DND-41 (cell line): ENCODE results near the gene CACNA1H.

Experiments used
- ATAC-seq: fragments of 200-7000 bp; cut with Tn5 transposase; 3 replicates; pipeline ENCODE4 v1.9.1; 2021; ENCODE audit warnings: low read depth; ENCODE audit not compliant: insufficient read depth
- DNase-seq: peaks from one replicate; pipeline ENCODE4 v3.0.0-alpha.2; 2020
- H2AFZ ChIP-seq: 2 replicates; pipeline ENCODE4 v1.6.0; 2012; ENCODE audit warnings: low read depth, low read length
- H3K27ac ChIP-seq: 2 replicates; pipeline ENCODE4 v1.5.1; 2012; ENCODE audit warnings: low read length, inconsistent platforms
- H3K27me3 ChIP-seq: fragments of 200-600 bp; sonication (generic); 2 replicates; pipeline ENCODE4 v1.6.0; 2012; ENCODE audit warnings: low read length, mild to moderate bottlenecking, inconsistent platforms; ENCODE audit not compliant: insufficient read depth, poor library complexity
- H3K36me3 ChIP-seq: 2 replicates; pipeline ENCODE4 v1.5.1; 2012; ENCODE audit warnings: low read length, inconsistent platforms; ENCODE audit not compliant: insufficient read depth
- H3K4me1 ChIP-seq: 2 replicates; pipeline ENCODE4 v1.5.1; 2012; ENCODE audit warnings: mild to moderate bottlenecking, low read length; ENCODE audit not compliant: insufficient read depth
- H3K4me2 ChIP-seq: 2 replicates; pipeline ENCODE4 v1.6.0; 2012; ENCODE audit warnings: mild to moderate bottlenecking, moderate library complexity, low read length, inconsistent platforms; ENCODE audit not compliant: insufficient read depth
- H3K4me3 ChIP-seq, 2 experiments: fragments of 200-600 bp in 1 of 2; shearing (Covaris generic) in 1 of 2; 2 replicates each; pipeline ENCODE4 v1.5.1; 2012 to 2016; ENCODE audit warnings: inconsistent platforms in 2 of 2, low read length in 2 of 2, mild to moderate bottlenecking in 2 of 2, low read depth in 1 of 2, moderate library complexity in 1 of 2
- H3K79me2 ChIP-seq: 2 replicates; pipeline ENCODE4 v1.6.0; 2012; ENCODE audit warnings: low read length, inconsistent platforms; ENCODE audit not compliant: insufficient read depth
- H3K9ac ChIP-seq: 2 replicates; pipeline ENCODE4 v1.6.0; 2012; ENCODE audit warnings: low read depth, mild to moderate bottlenecking, inconsistent platforms, low read length, moderate library complexity
- H3K9me3 ChIP-seq: 2 replicates; pipeline ENCODE4 v1.5.1; 2012; ENCODE audit warnings: low read length, moderate library complexity, mild to moderate bottlenecking, inconsistent platforms; ENCODE audit not compliant: insufficient read depth, severe bottlenecking
- H4K20me1 ChIP-seq: 2 replicates; pipeline ENCODE4 v1.6.0; 2012; ENCODE audit warnings: low read length; ENCODE audit not compliant: insufficient read depth
- CTCF ChIP-seq: IDR thresholded peaks from 2 replicates; pipeline ENCODE4 v1.5.1; 2012; ENCODE audit warnings: borderline replicate concordance, low read length, moderate library complexity, mild to moderate bottlenecking; ENCODE audit not compliant: poor library complexity, severe bottlenecking; ENCODE audit errors: extremely low read depth
- EZH2 ChIP-seq: IDR thresholded peaks from 3 replicates; pipeline ENCODE4 v1.6.1; 2012; ENCODE audit warnings: borderline replicate concordance, low read depth, mild to moderate bottlenecking, moderate library complexity, low read length, inconsistent platforms; ENCODE audit not compliant: severe bottlenecking

Gene CACNA1H

GRCh38 chr16:1206786-1207185, 53.9 kb downstream of the CACNA1H start:
- H4K20me1 ChIP-seq: no peaks in the 10 kb centered on the region
- TF ChIP-seq EZH2: no peak
- no peak for TF ChIP-seq CTCF
- no peaks in the 10 kb centered on the region for H3K4me1 ChIP-seq
- no peaks in the 10 kb centered on the region for H3K79me2 ChIP-seq
- ATAC-seq (no peak), DNase-seq (no peak)
- H3K27ac ChIP-seq: no peak overlapping the region
- no peaks in the 10 kb centered on the region for H3K9me3 ChIP-seq
- H3K4me3 ChIP-seq: no peak overlapping the region
- H2AFZ ChIP-seq: no peak overlapping the region
- no peaks in the 10 kb centered on the region for H3K27me3 ChIP-seq
- H3K9ac ChIP-seq: no peak overlapping the region
- no peak overlapping the region for H3K4me2 ChIP-seq
- H3K36me3 ChIP-seq: no peaks in the 10 kb centered on the region

- H3K9me3 ChIP-seq: no peaks in the 10 kb centered on the region
- no peak overlapping the region for H3K27ac ChIP-seq
- DNase-seq (no peak), ATAC-seq (no peak)
- H3K4me2 ChIP-seq: no peak overlapping the region
- no peaks in the 10 kb centered on the region for H3K4me1 ChIP-seq
- no peak overlapping the region for H2AFZ ChIP-seq
- TF ChIP-seq CTCF: no peak
- no peak for TF ChIP-seq EZH2
- no peak overlapping the region for H3K4me3 ChIP-seq
- H3K9ac ChIP-seq: no peak overlapping the region
- H3K79me2 ChIP-seq: no peaks in the 10 kb centered on the region
- H4K20me1 ChIP-seq: no peaks in the 10 kb centered on the region
- H3K27me3 ChIP-seq: no peaks in the 10 kb centered on the region
- no peaks in the 10 kb centered on the region for H3K36me3 ChIP-seq
Observed at GRCh38 chr16:1208239-1208830, 55.4 kb downstream of the CACNA1H start.

GRCh38 chr16:1209081-1209480, 56.2 kb downstream of the CACNA1H start:
- ATAC-seq (no peak), DNase-seq (no peak)
- no peak overlapping the region for H3K4me2 ChIP-seq
- no peaks in the 10 kb centered on the region for H3K79me2 ChIP-seq
- no peak overlapping the region for H3K9ac ChIP-seq
- H3K4me1 ChIP-seq: no peaks in the 10 kb centered on the region
- H4K20me1 ChIP-seq: no peaks in the 10 kb centered on the region
- no peak overlapping the region for H2AFZ ChIP-seq
- no peaks in the 10 kb centered on the region for H3K27me3 ChIP-seq
- TF ChIP-seq CTCF (no peak), EZH2 (no peak)
- H3K9me3 ChIP-seq: no peaks in the 10 kb centered on the region
- no peaks in the 10 kb centered on the region for H3K36me3 ChIP-seq
- no peak overlapping the region for H3K27ac ChIP-seq
- no peak overlapping the region for H3K4me3 ChIP-seq
